SK-N-SH treated with all-trans-retinoic acid at 6 μM for 48 hours (cell line): Measurements from ENCODE around the gene IKZF1.

Experiments
- ATAC-seq: fragments of 200-7000 bp; cut with Tn5 transposase; 3 replicates; pipeline ENCODE4 v1.9.1; 2020; ENCODE audit warnings: mild to moderate bottlenecking, moderate library complexity
- ARNTL ChIP-seq: fragments of 450-650 bp; formaldehyde crosslinking; IDR thresholded peaks from 2 replicates; pipeline ENCODE4 v1.5.0; 2020; ENCODE audit warnings: low read depth, mild to moderate bottlenecking, moderate library complexity, borderline replicate concordance
- BACH2 ChIP-seq: fragments of 250-450 bp; sonication (Bioruptor Pico); IDR thresholded peaks from 2 replicates; pipeline ENCODE4 v1.9.0; 2021; ENCODE audit warnings: mild to moderate bottlenecking, borderline replicate concordance
- CREB5 ChIP-seq: fragments of 250-450 bp; sonication (Bioruptor Pico); IDR thresholded peaks from 2 replicates; pipeline ENCODE4 v1.5.1; 2020; ENCODE audit warnings: low read depth, mild to moderate bottlenecking, moderate library complexity
- CSRNP3 ChIP-seq: fragments of 250-450 bp; sonication (Bioruptor Pico); IDR thresholded peaks from 2 replicates; pipeline ENCODE4 v1.5.1; 2021; ENCODE audit warnings: mild to moderate bottlenecking, moderate library complexity
- ESRRG ChIP-seq: fragments of 250-450 bp; sonication (Bioruptor Pico); IDR thresholded peaks from 2 replicates; pipeline ENCODE4 v1.6.1; 2021; ENCODE audit warnings: mild to moderate bottlenecking
- ISL1 ChIP-seq: fragments of 250-450 bp; sonication (Bioruptor Pico); IDR thresholded peaks from 2 replicates; pipeline ENCODE4 v2.1.2; 2022; ENCODE audit warnings: mild to moderate bottlenecking, moderate library complexity
- OSR1 ChIP-seq: fragments of 250-450 bp; sonication (Bioruptor Pico); IDR thresholded peaks from 2 replicates; pipeline ENCODE4 v1.8.0; 2022; ENCODE audit warnings: moderate library complexity, mild to moderate bottlenecking, inconsistent platforms
- PATZ1 ChIP-seq: fragments of 250-450 bp; sonication (Bioruptor Pico); IDR thresholded peaks from 2 replicates; pipeline ENCODE4 v1.8.0; 2020; ENCODE audit warnings: mild to moderate bottlenecking, moderate library complexity, borderline replicate concordance
- PPARA ChIP-seq: fragments of 250-450 bp; sonication (Bioruptor Pico); IDR thresholded peaks from 2 replicates; pipeline ENCODE4 v1.5.0; 2020; ENCODE audit warnings: mild to moderate bottlenecking, borderline replicate concordance
- RARB ChIP-seq: fragments of 250-450 bp; sonication (Bioruptor Pico); IDR thresholded peaks from 2 replicates; pipeline ENCODE4 v1.8.0; 2021; ENCODE audit warnings: mild to moderate bottlenecking, moderate library complexity
- TCF4 ChIP-seq: fragments of 250-450 bp; sonication (Bioruptor Pico); IDR thresholded peaks from 2 replicates; pipeline ENCODE4 v1.8.0; 2021; ENCODE audit warnings: mild to moderate bottlenecking, moderate library complexity, borderline replicate concordance
- TOX ChIP-seq: fragments of 250-450 bp; sonication (Bioruptor Pico); IDR thresholded peaks from 2 replicates; pipeline ENCODE4 v1.8.0; 2021; ENCODE audit warnings: mild to moderate bottlenecking, moderate library complexity, borderline replicate concordance
- TSHZ2 ChIP-seq: fragments of 250-450 bp; sonication (Bioruptor Pico); IDR thresholded peaks from 2 replicates; pipeline ENCODE4 v1.5.0; 2020; ENCODE audit warnings: mild to moderate bottlenecking, moderate library complexity
- ZC3H10 ChIP-seq: fragments of 250-450 bp; sonication (Bioruptor Pico); IDR thresholded peaks from 2 replicates; pipeline ENCODE4 v1.5.1; 2021; ENCODE audit warnings: mild to moderate bottlenecking, moderate library complexity
- ZFP30 ChIP-seq: fragments of 450-650 bp; formaldehyde crosslinking; IDR thresholded peaks from 2 replicates; pipeline ENCODE4 v1.5.0; 2022; ENCODE audit warnings: mild to moderate bottlenecking, moderate library complexity
- ZNF565 ChIP-seq: fragments of 450-650 bp; formaldehyde crosslinking; conservative IDR thresholded peaks from 2 replicates; pipeline ENCODE4 v1.5.0; 2020; ENCODE audit warnings: low read depth, mild to moderate bottlenecking, moderate library complexity
- ZNF70 ChIP-seq: fragments of 450-650 bp; formaldehyde crosslinking; IDR thresholded peaks from 2 replicates; pipeline ENCODE4 v1.5.0; 2020; ENCODE audit warnings: mild to moderate bottlenecking, moderate library complexity
- ZNF8 ChIP-seq: fragments of 450-650 bp; formaldehyde crosslinking; IDR thresholded peaks from 2 replicates; pipeline ENCODE4 v1.5.0; 2020; ENCODE audit warnings: mild to moderate bottlenecking, moderate library complexity
- TF ChIP-seq, protein P1 (sequence below): fragments of 250-450 bp; sonication (Bioruptor Pico); IDR thresholded peaks from 2 replicates; pipeline ENCODE4 v1.8.0; 2021; ENCODE audit warnings: low read depth, mild to moderate bottlenecking, moderate library complexity, borderline replicate concordance

The IKZF1 gene

GRCh38 chr7:50353894-50354595, 49.5 kb downstream of the IKZF1 start:
- TF ChIP-seq ZNF8 (no peak), PPARA (no peak), PATZ1 (CRISPR knock-in tag) (no peak), ARNTL (CRISPR knock-in tag) (no peak), ZFP30 (no peak), ESRRG (no peak), BACH2 (CRISPR knock-in tag) (no peak), TSHZ2 (no peak), ZNF70 (CRISPR knock-in tag) (no peak), ISL1 (CRISPR knock-in tag) (no peak), ZNF565 (CRISPR knock-in tag) (no peak), CSRNP3 (CRISPR knock-in tag) (no peak), CREB5 (no peak), RARB (CRISPR knock-in tag) (no peak), TCF4 (CRISPR knock-in tag) (no peak)
- TF ChIP-seq, protein P1, sequence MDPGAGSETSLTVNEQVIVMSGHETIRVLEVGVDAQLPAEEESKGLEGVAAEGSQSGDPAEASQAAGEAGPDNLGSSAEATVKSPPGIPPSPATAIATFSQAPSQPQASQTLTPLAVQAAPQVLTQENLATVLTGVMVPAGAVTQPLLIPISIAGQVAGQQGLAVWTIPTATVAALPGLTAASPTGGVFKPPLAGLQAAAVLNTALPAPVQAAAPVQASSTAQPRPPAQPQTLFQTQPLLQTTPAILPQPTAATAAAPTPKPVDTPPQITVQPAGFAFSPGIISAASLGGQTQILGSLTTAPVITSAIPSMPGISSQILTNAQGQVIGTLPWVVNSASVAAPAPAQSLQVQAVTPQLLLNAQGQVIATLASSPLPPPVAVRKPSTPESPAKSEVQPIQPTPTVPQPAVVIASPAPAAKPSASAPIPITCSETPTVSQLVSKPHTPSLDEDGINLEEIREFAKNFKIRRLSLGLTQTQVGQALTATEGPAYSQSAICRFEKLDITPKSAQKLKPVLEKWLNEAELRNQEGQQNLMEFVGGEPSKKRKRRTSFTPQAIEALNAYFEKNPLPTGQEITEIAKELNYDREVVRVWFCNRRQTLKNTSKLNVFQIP (CRISPR knock-in tag), result no peak
- ATAC-seq, result no peak

DNA sequence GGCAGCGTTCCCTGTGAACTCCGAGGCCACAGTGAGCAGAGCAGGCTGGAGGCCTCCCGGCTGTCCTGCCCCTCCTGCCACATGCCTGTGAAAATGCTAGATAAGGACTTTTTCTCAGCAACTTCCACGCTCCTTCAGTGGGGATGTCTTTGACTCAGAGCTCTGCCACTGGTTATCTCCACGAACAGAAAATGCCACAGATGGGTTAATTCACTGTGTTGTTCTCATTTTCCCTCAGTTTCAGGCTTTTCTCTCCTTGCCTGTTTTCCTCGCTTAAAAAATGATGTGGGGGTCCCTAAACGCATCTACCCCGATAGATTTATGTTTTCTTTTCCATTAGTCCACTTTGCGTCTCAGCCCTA, 51.3 kb downstream of the IKZF1 start:
- no peak for ATAC-seq
- TF ChIP-seq ZNF8 (no peak), PPARA (no peak), PATZ1 (CRISPR knock-in tag) (no peak), ZFP30 (no peak), CSRNP3 (CRISPR knock-in tag) (no peak), TCF4 (CRISPR knock-in tag) (no peak), ZNF565 (CRISPR knock-in tag) (no peak), ZC3H10 (CRISPR knock-in tag) (no peak), CREB5 (no peak), ISL1 (CRISPR knock-in tag) (no peak), ESRRG (no peak), OSR1 (CRISPR knock-in tag) (no peak), BACH2 (CRISPR knock-in tag) (no peak), TOX (CRISPR knock-in tag) (no peak), RARB (CRISPR knock-in tag) (no peak), ZNF70 (CRISPR knock-in tag) (no peak)
- TF ChIP-seq, protein P1 (CRISPR knock-in tag), result no peak
